Type B pancreatic cell (in vitro differentiated cells): ENCODE results near the gene ZNF302. TPM values are rescaled to one million over a fixed set of nuclear protein-coding genes. Genes with fewer than 3 reads are reported as not detected.

Experiments used
- DNase-seq: peaks from one replicate; pipeline ENCODE4 v3.0.0; 2021; ENCODE audit warnings: mixed read lengths; ENCODE audit not compliant: unreplicated experiment; ENCODE audit errors: extremely low spot score
- H3K27ac Mint-ChIP-seq: 2 replicates; pipeline ENCODE4 v1.8.0; 2021; ENCODE audit warnings: mild to moderate bottlenecking, mixed read lengths
- H3K27me3 Mint-ChIP-seq: 2 replicates; pipeline ENCODE4 v1.8.0; 2021; ENCODE audit warnings: mixed read lengths
- H3K36me3 Mint-ChIP-seq: 2 replicates; pipeline ENCODE4 v1.8.0; 2021; ENCODE audit warnings: mixed read lengths
- H3K4me1 Mint-ChIP-seq: one replicate; pipeline ENCODE4 v1.8.0; 2021; ENCODE audit warnings: mixed read lengths; ENCODE audit not compliant: unreplicated experiment
- H3K4me3 Mint-ChIP-seq: 2 replicates; pipeline ENCODE4 v1.8.0; 2021; ENCODE audit warnings: mild to moderate bottlenecking, mixed read lengths
- H3K9me3 Mint-ChIP-seq: 2 replicates; pipeline ENCODE4 v1.8.0; 2021; ENCODE audit warnings: mixed read lengths
- total RNA-seq: library from RNA; stranded (reverse); gene quantifications from 2 replicates; pipeline ENCODE4 v1.2.1, GENCODE V29; 2021; ENCODE audit warnings: low replicate concordance
- TF ChIP-seq, protein P1 (sequence below): fragments of 200-600 bp; sonication (generic); conservative IDR thresholded peaks from 2 replicates; pipeline ENCODE4 v1.5.0; 2021; ENCODE audit warnings: antibody characterized with exemption, mild to moderate bottlenecking

ZNF302 gene
- total RNA-seq, 1 donor from 2014 or later: 41.5 TPM

DNA sequence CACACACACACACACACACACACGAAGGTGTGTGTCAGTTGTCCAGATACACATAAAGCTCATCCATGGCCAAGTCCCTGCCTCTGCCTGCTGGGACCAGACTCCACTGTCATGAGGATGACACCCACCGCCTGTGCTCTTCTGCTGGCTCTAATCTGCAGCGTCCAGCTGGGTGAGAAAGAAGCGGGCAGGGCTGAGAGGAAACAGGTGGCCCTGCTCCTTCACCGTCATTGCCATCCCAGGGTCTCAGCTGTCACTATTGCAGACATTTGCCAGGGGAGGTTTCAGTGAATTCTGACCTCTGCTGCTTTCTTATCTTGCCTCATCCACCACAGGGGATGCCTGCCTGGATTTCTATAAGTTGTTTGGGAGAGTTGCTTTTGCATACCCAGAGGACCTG lies 31.9 kb upstream of the ZNF302 start:
- TF ChIP-seq, protein P1, sequence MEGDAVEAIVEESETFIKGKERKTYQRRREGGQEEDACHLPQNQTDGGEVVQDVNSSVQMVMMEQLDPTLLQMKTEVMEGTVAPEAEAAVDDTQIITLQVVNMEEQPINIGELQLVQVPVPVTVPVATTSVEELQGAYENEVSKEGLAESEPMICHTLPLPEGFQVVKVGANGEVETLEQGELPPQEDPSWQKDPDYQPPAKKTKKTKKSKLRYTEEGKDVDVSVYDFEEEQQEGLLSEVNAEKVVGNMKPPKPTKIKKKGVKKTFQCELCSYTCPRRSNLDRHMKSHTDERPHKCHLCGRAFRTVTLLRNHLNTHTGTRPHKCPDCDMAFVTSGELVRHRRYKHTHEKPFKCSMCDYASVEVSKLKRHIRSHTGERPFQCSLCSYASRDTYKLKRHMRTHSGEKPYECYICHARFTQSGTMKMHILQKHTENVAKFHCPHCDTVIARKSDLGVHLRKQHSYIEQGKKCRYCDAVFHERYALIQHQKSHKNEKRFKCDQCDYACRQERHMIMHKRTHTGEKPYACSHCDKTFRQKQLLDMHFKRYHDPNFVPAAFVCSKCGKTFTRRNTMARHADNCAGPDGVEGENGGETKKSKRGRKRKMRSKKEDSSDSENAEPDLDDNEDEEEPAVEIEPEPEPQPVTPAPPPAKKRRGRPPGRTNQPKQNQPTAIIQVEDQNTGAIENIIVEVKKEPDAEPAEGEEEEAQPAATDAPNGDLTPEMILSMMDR: no peak
- H3K4me1 Mint-ChIP-seq: no peaks in the 10 kb centered on the region
- H3K27ac Mint-ChIP-seq: no peak overlapping the region

DNA sequence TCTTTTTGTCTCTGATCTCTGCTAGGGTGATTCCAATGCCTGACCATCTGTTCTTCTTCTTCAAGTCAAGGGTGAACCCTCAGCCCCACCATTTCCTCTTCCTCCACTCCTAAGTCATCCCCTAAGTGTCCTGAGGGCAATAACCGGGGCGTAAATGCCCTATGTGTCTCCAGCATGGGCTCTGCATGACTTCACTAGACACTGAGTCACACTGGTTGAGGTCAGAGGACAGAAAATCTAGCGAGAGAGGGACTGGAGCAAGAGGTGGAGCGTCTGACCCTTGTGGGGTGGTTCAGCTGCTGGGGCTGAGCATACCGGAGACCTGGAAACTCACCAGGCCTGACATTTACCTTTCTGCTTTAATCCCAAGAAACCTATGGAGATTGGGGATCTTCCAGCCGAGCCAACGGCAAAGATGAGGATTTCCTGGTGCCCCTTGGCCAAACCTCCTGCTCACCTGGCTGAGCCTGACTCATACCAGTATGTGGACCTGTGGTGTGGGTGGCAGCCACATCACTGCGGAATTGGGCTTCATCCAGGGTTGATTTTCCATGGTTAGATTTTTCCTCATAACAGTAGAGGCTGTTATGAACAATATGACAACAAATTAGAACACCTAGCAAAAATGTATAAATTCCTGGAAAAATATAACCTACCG lies 27.5 kb upstream of the ZNF302 start:
- Mint-ChIP-seq H3K4me3 (no peak overlapping the region), H3K27ac (no peak overlapping the region), H3K36me3 (no peaks in the 10 kb centered on the region), H3K27me3 (no peaks in the 10 kb centered on the region), H3K4me1 (no peaks in the 10 kb centered on the region), H3K9me3 (no peaks in the 10 kb centered on the region)
- DNase-seq: no peak
- TF ChIP-seq, protein P1: no peak

More for the DNA sequence above, 31.9 kb upstream of the ZNF302 start:
- no peak for DNase-seq
- Mint-ChIP-seq H3K9me3 (no peaks in the 10 kb centered on the region), H3K36me3 (no peaks in the 10 kb centered on the region), H3K4me3 (no peak overlapping the region), H3K27me3 (no peaks in the 10 kb centered on the region)

- no peak for DNase-seq
- Mint-ChIP-seq H3K4me3 (no peak overlapping the region), H3K36me3 (no peaks in the 10 kb centered on the region), H3K9me3 (no peaks in the 10 kb centered on the region), H3K4me1 (no peaks in the 10 kb centered on the region), H3K27ac (no peak overlapping the region), H3K27me3 (no peaks in the 10 kb centered on the region)
- TF ChIP-seq, protein P1: no peak
Measured at GRCh38 chr19:34651747-34652146, 25.7 kb upstream of the ZNF302 start.

- H3K9me3 Mint-ChIP-seq: no peaks in the 10 kb centered on the region
- H3K27me3 Mint-ChIP-seq: peaks cover 5% of the 10 kb centered on the region
Measured at GRCh38 chr19:34654796-34655195, 22.7 kb upstream of the ZNF302 start.

DNA sequence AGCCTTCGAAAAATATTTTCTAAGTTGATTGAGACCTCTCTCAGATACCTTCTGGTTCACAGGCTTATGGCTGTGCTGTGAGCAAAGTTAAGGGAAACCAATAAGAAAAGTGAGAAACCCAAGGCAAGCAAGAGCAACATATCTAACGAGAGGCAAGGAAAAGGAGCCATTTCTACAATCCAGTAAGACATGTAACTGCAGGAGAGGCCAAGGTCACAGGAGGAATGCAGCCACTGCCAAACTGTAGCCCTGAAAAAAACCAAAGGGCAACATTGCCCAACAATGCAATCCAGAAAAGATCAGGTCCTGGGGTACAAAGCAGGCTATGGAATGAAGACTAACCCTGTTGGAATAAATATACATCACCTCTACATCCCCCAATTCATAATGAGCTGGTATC lies 21.8 kb upstream of the ZNF302 start:
- TF ChIP-seq, protein P1: no peak
- no peaks in the 10 kb centered on the region for H3K36me3 Mint-ChIP-seq

More at GRCh38 chr19:34654796-34655195, 22.7 kb upstream of the ZNF302 start:
- Mint-ChIP-seq H3K4me1 (no peaks in the 10 kb centered on the region), H3K36me3 (no peaks in the 10 kb centered on the region), H3K27ac (no peak overlapping the region), H3K4me3 (no peak overlapping the region)
- TF ChIP-seq, protein P1: no peak
- no peak for DNase-seq

More for the DNA sequence above, 21.8 kb upstream of the ZNF302 start:
- Mint-ChIP-seq H3K4me1 (no peaks in the 10 kb centered on the region), H3K4me3 (no peak overlapping the region), H3K27ac (no peak overlapping the region), H3K27me3 (peaks cover 5% of the 10 kb centered on the region), H3K9me3 (no peaks in the 10 kb centered on the region)
- no peak for DNase-seq
